ENCODE data around the gene CRAT.

DNA sequence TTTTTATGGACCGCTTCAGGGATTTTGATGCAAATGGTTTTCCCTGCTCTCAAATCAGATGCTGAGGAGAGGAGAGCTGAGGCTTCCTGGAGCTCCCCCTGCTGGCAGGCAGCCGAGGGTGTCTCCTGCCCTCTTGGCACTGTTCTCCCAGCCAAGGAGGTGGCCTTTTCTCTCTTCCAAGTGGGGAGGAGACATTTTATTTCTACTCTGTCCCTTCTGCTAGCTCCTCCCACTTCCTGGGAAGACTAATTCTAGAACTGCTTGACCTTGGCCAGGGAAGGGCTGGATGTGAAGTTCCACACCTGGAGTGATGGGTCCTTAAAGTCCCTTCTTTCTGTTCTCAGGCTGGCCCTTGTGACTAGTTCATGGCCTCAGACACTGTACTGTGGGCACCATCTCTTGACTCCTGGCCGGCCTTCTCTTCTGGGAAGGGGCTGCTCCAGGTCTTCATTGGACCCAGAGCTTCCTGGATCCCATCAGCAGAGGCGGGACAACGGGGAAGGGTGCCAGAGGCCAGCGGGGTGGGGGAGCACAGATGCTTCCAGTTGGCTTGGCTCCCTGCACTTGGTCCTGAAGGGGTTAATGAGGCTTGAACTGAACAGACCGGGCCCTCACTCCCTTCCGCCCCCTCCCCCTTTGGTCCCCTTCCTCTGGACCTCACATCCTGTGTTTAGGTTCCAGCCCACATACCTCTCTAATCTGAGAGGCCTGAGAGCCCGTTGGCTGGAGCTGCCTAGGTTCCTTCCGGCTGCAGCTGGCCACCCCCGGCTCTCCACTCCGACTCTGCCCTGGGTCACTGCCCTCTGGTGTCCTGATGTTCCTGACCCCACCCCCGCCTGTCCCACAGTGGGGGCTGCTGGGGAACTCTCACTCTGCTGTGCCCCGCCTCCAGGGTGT lies 32.7 kb upstream of the CRAT start:
- TF ChIP-seq, protein P1, sequence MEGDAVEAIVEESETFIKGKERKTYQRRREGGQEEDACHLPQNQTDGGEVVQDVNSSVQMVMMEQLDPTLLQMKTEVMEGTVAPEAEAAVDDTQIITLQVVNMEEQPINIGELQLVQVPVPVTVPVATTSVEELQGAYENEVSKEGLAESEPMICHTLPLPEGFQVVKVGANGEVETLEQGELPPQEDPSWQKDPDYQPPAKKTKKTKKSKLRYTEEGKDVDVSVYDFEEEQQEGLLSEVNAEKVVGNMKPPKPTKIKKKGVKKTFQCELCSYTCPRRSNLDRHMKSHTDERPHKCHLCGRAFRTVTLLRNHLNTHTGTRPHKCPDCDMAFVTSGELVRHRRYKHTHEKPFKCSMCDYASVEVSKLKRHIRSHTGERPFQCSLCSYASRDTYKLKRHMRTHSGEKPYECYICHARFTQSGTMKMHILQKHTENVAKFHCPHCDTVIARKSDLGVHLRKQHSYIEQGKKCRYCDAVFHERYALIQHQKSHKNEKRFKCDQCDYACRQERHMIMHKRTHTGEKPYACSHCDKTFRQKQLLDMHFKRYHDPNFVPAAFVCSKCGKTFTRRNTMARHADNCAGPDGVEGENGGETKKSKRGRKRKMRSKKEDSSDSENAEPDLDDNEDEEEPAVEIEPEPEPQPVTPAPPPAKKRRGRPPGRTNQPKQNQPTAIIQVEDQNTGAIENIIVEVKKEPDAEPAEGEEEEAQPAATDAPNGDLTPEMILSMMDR (optimal IDR thresholded peaks at IDR 0.05 in 1 of 3, IDR thresholded peaks at IDR 0.05 in 1 of 3, conservative IDR thresholded peaks at IDR 0.05 in 1 of 3; ENCODE audit: extremely low read depth in 1 of 3, insufficient read depth in 2 of 3, low read length in 3 of 3): peak in 2 of 3 experiments; percentile 97 to 99
- no peak for TF ChIP-seq EZH2 (IDR thresholded peaks at IDR 0.05; ENCODE audit: low read length)

Data from keratinocyte (primary cell).